ENCODE data around the gene NR5A2.

DNA sequence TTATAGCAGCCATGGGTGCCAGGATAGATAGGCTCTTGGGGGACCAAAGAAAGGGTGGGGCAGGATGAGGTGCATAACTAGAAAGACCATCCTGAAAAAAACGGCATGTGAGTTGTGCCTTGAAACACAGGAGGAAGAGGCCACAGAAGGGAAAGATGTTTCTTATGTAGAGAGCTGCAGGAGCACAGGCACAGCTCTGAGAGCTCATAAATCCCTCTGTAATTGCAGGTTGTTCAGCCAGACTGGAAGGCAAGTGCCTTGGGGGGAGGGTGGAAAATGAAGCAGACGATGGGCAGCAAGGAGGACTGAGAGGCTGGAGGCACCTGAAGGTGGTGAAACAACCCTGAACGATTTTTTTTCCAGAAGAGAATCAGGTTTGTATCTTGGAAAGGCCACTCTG, 170.7 kb downstream of the NR5A2 start:
- TF ChIP-seq, protein P1, sequence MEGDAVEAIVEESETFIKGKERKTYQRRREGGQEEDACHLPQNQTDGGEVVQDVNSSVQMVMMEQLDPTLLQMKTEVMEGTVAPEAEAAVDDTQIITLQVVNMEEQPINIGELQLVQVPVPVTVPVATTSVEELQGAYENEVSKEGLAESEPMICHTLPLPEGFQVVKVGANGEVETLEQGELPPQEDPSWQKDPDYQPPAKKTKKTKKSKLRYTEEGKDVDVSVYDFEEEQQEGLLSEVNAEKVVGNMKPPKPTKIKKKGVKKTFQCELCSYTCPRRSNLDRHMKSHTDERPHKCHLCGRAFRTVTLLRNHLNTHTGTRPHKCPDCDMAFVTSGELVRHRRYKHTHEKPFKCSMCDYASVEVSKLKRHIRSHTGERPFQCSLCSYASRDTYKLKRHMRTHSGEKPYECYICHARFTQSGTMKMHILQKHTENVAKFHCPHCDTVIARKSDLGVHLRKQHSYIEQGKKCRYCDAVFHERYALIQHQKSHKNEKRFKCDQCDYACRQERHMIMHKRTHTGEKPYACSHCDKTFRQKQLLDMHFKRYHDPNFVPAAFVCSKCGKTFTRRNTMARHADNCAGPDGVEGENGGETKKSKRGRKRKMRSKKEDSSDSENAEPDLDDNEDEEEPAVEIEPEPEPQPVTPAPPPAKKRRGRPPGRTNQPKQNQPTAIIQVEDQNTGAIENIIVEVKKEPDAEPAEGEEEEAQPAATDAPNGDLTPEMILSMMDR (optimal IDR thresholded peaks at IDR 0.05 in 1 of 3, IDR thresholded peaks at IDR 0.05 in 1 of 3, conservative IDR thresholded peaks at IDR 0.05 in 1 of 3; ENCODE audit: extremely low read depth in 1 of 3, insufficient read depth in 2 of 3, low read length in 3 of 3) = no peak
- TF ChIP-seq EZH2 (IDR thresholded peaks at IDR 0.05; ENCODE audit: low read length) = no peak

Data from keratinocyte (primary cell).